HK-2 (cell line): ENCODE measurements around the gene SLC25A25.
"Not testable (repeated sequence)": the region's sequence is repeated elsewhere in the genome, so short reads cannot be mapped to it uniquely, and the experiment has no call there.

Experiments used
- DNase-seq: peaks from one replicate; pipeline ENCODE4 v3.0.0-alpha.2; 2018; ENCODE audit not compliant: unreplicated experiment

Gene SLC25A25

GRCh38 chr9:128124873-128125579 is 57.0 kb downstream of the SLC25A25 start:
- DNase-seq: peak; percentile 44

DNA sequence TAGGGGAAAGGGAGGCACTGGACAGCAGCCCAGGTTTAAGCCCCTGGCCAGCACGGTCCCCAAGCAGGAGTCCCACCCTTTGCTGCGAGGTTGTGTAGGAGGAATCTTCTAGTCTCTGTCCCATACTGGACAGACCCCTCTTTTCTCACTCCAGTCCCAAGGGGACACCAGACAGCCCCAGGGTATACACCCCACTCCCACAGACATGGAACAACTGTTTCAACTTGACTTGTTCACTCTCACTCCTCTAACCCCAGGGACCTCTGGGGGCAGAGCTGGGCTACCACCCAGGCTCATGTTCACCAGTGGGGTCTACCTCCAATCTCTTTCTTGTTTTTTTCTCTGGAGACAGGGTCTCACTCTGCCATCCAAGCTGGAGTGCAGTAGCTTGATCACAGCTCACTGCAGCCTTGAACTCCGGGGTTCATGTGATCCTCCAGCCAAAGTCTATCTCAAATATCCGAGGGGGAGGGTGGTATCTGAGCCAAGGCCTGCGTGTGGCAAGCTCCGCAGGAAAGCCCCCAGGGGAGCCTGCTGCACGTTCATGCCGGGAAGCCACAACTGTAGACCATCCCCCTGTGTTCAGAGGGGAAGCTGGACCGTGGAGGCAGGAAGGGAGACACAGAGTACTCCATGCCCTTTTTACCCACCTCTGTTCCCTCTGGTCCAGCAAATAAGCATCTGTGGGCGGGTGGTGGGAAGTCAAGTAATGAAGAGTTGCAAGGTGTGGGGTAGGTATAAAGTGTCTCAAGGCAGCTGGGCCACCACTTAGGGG is 57.7 kb downstream of the SLC25A25 start:
- DNase-seq: no peak

GRCh38 chr9:128127568-128127989 is 59.5 kb downstream of the SLC25A25 start, which contains the start of gene PTGES2:
TSS of gene PTGES2 (minus strand) at chr9:128127729. CDS start at chr9:128127717, 12 bp downstream.
- DNase-seq: peak; percentile 74

- DNase-seq: peak; percentile 88
Measured at GRCh38 chr9:128127990-128128835, 60.2 kb downstream of the SLC25A25 start.

DNA sequence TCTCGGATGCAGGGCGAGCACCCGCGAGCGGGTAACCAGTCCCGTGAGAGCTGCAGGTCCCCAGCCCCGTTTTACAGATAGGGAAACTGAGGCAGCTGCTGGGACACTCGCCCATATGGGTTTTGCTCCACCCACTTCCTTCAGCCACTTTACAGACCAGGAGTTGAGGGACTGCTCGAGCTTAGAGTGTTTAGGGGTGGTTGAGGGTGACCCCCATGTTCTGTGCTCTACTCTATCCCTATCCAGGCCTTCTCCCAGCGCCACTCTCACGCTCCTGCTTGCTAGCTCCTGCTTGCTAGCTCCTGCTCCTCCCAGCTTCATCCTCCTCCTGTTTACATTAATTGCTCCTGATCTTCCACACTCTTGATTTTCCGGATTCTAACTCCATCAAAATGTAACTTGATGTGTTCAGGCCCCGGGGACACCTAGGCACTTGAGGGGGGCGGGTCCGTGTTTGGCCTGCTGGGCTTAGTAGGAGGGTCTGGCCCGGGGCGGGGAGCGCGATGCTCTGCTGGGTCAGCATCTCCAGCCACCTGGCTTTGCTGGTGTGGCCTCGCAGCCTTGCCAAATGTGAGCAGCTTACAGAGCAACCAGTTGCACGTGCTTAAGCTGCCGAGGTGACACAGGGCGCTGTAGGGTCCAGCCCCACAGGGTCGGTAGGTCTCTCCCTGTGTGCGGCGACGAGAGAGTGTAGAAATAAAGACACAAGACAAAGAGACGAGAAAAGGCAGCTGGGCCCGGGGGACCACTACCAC is 61.0 kb downstream of the SLC25A25 start:
- DNase-seq: no peak

DNA sequence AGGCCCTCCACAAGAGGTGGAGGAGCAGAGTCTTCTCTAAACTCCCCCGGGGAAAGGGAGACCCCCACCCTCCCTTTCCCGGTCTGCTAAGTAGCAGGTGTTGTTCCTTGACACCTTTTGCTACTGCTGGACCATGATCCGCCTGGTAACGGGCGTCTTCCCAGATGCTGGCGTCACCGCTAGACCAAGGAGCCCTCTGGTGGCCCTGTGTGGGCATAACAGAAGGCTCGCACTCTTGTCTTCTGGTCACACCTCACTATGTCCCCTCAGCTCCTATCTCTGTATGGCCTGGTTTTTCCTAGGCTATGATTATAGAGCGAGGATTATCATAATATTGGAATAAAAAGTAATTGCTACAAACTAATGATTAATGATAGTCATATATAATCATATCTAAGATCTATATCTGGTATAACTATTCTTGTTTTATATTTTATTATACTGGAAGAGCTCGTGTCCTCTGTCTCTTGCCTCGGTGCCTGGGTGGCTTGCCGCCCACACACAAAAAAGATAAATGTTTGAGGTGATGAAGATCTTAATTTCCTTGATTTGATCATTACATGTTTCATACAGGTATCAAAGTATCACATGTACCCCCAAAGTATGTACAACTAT is 62.1 kb downstream of the SLC25A25 start:
- DNase-seq: not testable (repeated sequence)

- not testable (repeated sequence) for DNase-seq
Measured at GRCh38 chr9:128130651-128131050, 62.6 kb downstream of the SLC25A25 start.

DNA sequence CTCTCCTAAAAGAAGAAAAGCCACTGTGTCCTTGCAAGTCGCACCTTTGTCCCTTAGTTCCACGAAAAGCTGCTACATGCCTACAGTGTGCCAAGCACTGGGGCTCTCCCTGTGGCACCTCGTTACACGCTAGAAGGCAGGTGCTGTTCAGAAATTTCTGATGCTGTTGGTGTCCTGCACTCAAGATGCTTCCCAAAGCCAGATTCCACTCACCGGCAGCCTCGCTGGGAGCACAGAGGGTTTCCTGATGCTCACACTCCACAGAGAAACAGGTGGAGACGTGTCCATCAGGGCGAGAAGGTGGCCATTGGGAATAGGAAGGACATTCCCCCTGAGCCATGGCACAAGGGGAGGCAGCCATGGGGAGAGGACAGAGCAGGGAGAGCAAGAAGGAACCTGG is 63.3 kb downstream of the SLC25A25 start:
- DNase-seq: not testable (repeated sequence)

- not testable (repeated sequence) for DNase-seq
Measured at GRCh38 chr9:128132139-128132538, 64.1 kb downstream of the SLC25A25 start.

DNA sequence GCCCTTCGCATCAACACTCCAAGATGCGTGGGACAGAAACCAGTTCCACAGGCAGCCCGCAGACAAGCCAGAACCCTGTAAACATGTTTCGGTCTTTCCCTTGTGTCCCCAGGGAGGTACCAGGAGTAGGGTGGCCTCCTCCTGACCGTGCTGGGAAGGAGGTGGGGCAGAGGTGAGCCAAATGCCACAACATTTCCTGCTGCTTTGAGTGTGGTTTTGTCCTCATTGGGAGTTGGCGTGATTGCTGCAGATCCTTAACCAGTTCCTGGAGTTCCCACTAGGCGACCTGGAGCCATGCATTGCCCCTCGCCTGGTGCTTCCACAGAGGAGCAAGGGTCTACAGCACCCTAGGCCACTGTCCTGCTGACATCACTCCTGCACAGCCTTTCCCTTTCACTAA is 67.5 kb downstream of the SLC25A25 start:
- not testable (repeated sequence) for DNase-seq

GRCh38 chr9:128136816-128137793 is 69.1 kb downstream of the SLC25A25 start:
- DNase-seq: peak; percentile 72

GRCh38 chr9:128138001-128138400 is 70.0 kb downstream of the SLC25A25 start:
- no peak for DNase-seq

DNA sequence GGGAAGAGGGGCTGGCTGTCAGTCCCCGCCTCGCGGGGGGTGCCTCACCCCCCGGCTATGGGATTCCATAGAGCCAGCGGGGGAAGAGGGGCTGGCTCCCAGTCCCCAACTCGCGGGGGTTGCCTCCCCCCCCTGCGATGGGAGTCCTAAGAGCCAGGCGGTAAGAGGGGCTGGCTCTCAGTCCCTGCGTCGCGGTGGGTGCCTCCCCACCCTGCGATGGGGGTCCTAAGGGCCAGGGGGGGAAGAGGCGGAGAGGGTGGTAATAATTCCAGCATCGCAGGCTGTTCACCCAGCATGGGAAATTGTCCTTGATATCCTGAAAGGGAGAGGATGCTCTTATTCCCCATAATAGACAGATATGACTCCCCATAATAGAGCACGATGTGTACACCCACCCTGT is 71.6 kb downstream of the SLC25A25 start:
- no peak for DNase-seq

- DNase-seq: no peak
Measured at GRCh38 chr9:128141604-128142003, 73.6 kb downstream of the SLC25A25 start.

GRCh38 chr9:128142061-128142460 is 74.0 kb downstream of the SLC25A25 start:
- no peak for DNase-seq

DNA sequence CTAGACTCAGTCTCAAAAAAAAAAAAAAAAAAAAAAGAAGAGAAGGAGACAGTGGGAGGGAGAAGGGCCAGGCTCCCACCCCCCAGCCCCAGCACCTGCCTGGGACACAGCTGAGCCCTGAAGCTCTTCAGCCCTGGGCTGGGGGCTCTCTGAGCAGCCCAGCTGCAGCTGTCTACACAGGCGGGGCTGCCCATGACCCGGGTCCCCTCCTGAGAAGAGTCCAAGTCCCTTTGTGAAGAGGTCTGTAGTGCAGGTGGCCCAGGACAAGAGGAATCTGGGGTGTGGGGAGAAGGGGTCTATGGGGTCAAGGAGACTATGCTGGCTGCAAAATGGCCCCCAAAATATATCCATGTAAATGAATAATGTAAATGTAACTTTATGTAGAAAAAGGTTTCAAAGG is 74.6 kb downstream of the SLC25A25 start:
- DNase-seq: no peak

- no peak for DNase-seq
Measured at GRCh38 chr9:128143525-128144238, 75.7 kb downstream of the SLC25A25 start.

DNA sequence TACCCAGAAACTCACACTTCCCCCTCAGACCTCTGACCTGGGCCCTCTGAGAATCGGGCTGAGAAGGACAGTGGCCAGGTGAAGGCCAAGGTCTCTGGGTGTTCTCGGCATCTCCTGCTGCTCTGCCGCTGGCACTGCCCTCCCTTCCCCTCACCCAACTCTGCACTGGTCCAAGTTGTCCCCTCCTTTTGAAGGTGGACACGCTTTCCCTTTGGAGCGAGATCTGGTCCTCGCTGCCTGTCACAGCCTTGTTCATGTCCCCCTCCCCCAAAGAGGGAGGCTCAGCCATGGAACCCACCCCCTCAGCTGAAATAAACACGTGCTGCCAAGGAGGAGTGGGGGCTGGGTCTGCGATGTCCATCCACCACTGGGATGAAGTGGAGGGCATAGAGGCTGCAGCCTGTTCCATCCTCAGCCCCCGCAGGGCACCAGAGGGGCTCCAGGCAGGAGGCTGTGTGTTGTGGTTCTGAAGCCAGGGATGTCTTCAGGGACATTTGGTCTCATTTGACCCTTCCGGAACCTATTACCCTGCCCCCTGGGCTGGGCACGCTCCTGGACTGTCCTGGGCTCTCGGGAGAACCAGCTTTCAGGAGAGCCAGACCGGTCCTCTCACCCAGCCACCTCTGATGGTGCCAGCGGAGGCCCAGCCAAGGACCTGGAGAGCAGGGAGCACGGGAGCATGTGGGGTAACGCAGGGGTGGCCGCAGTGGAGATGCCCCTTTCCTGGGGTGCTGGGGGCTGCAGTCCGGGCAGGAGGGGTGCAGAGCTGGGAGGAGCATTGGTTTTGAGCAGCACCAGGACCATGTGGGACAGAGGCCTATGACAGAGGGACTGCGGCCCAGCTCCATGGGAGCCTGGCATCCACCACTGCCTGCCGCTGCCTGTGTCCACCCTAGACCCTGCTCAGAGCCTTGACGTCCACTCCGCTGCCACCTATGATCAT is 76.5 kb downstream of the SLC25A25 start:
- no peak for DNase-seq
